Measurements from ENCODE around the gene SCAMP2.
"Not testable (repeated sequence)": the region's sequence is repeated elsewhere in the genome, so short reads cannot be mapped to it uniquely, and the experiment has no call there.

The SCAMP2 gene

DNA sequence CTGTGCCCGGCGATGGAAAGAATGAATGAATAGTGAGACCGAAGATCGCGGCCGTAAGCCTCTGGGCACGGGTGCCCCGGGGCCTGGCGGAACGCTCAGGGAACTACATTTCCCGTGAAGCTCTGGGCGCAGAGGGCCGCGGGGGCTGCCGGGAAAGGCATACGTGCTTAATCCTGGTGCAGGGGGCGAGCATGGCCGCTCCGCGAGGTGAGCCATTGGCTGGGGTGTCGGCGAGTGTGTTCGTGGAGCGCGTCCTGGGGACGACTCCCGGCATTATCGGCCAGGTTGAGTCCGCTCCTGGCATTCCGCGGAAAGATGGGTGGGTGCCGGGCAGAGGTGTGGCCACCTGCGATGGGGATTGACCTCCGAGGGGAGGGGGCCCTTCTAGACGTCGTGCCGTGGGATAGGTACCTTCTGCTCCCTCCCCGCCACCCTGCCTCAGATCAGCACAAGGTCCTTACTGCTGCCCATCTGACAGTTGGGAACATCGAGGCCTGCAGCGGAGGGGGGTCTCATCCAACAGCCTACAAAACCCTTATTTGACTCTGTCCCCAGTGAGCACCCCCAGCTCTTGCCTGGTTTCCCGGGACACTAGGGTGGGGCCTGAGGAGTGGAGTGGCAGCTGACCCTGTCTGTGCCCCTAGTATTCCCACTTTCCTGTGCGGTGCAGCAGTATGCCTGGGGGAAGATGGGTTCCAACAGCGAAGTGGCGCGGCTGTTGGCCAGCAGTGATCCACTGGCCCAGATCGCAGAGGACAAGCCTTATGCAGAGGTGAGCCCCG lies 16.9 kb upstream of the SCAMP2 start, which contains the start of gene MPI:
MPI (plus strand) TSS at position 160 of the 782 bp plus-strand sequence; CDS start at position 192, 32 bp downstream.
- peak; percentile 34 for DNase-seq

DNA sequence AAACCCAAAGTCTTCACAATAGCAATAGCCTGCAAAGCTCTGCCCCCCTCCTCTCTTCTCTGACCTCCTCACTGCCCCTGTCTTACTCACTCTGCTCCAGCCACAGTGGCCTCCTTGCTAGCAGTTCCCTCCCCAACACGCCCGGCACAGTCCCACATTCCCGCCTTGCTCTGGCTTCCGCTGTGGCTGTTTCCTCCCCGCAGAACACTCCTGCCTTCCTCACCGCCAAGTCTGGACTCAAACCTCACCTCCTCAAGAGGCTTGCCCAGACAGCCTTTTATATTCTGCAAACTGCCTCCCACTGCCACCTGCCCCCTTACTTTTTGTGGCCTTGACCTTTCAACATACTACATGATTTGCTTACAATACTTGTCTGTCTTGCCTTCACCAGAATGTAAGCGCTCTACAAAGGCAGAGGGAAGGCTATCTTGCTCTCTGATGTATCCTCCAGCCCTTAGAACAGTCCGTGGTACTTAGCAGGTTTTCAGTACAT lies 16.3 kb upstream of the SCAMP2 start:
- no peak for DNase-seq

DNA sequence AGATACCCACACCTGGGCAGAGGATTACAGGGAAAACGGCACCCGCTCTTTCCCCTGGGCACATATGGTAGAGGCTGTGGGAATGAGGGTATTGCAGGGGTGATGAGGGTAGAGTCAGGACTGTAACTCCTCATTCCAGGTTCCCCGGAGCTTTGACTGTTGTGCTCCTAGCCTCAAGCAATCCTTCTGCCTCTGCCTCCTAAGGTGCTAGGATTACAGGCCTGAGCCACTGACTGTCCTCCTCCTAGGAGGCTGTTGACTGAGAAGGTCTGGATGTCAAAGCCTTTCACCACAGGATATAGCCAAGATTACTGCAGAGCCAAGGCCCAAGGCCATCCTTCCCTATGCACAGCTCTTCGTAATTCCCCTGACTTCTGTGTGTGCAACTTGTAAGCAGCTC lies 15.6 kb upstream of the SCAMP2 start:
- no peak for DNase-seq

DNA sequence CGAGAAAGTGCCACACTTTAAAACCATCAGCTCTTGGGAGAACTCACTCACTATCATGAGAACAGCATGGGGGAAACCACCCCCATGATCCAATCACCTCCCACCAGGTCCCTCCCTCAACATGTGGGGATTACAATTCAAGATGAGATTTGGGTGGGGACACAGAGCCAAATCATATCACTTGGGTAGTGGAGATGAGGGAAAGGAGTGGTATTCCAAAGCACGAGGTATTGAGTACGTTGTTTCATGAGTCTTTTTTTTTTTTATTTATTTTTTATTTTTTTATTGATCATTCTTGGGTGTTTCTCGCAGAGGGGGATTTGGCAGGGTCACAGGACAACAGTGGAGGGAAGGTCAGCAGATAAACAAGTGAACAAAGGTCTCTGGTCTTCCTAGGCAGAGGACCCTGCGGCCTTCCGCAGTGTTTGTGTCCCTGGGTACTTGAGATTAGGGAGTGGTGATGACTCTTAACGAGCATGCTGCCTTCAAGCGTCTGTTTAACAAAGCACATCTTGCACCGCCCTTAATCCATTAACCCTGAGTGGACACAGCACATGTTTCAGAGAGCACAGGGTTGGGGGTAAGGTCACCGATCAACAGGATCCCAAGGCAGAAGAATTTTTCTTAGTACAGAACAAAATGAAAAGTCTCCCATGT lies 14.5 kb upstream of the SCAMP2 start:
- not testable (repeated sequence) for DNase-seq

DNA sequence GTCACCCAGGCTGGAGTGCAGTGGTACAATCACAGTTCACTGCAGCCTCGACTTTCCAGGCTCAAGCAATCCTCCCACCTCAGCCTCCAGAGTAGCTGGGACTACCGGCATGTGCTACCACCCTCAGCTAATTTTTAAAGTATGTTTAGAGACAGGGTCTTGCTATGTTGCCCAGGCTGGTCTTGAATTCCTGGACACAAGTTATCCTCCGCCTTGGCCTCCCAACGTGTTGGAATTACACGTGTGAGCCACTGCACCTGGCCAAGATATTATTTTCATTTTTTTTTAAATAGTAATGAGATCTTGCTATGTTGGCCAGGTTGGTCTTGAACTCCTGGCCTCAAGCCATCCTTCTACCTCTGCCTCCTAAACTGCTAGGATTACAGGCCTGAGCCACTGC lies 12.3 kb upstream of the SCAMP2 start:
- no peak for DNase-seq

DNA sequence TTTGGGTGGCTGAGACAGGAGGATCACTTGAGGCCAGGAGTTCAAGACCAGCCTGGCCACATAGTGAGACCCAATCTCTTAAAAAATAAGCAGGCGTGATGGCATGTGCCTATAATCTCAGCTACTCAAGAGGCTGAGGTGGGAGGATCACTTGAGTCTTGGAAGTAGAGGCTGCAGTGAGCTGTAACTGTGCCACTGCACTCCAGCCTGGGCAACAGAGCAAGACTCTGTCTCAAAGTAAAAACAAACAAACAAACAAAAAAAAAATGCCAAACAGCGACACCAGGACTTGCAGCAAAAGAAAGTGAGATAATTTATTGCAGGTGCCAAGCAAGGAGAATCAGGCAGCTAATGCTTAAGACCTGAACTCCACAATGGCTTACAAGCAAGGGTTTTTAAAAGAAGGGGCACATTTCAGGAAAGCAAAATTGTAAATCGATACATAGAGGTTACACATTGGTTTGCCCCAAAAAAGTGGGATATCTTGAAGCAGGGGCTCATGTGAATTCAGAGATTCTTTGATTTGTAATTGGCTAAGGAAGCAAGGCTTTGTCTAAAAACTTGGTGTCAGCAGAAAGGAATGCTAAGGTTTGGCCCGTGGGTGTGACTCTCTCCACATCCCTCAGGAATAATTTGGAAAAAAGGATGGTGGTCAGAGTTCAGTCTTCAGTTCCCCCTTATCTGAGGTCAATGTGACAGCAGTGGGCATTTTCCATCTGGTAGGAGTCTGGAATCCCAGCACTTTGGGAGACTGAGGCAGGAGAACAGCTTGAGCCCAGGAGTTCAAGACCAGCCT lies 11.5 kb upstream of the SCAMP2 start:
- DNase-seq: no peak

DNA sequence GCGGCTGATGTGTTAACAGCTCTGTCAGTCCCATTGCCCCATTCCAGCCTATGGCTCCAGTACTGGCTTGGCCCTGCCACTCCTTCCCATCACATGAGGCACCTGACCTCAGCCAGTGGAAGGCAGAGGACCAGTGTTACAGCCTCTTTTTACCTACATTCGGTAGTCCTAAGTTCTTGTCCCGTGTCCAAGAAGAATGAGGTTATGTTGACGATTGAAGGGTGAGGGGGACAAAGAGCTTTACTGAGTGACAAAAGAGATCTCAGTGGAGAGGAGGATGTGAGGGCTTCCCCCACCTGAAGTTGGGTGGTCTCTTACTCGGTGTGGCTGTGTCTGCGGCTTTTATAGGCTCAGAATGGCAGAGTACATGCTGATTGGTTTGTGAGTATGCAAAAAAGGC lies 9.4 kb upstream of the SCAMP2 start:
- DNase-seq: no peak

DNA sequence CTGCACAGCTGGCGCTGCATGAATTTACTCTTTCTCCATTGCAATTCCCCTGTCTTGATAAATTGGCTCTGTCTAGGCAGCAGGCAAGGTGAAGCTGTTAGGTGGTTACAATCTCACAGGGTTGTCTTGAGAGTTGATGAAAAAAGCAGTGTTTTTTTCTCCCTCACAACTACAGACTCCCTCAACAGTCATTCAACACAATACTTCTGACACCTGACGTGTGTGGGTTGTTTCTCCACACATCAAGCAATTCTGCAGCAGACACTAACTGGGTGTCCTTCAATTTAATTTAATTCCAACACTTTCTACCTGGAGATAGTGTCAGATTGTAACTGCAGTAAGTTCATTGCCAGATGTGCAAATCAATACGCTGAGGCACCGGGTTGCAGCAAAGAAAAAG lies 5.1 kb upstream of the SCAMP2 start:
- no peak for DNase-seq

DNA sequence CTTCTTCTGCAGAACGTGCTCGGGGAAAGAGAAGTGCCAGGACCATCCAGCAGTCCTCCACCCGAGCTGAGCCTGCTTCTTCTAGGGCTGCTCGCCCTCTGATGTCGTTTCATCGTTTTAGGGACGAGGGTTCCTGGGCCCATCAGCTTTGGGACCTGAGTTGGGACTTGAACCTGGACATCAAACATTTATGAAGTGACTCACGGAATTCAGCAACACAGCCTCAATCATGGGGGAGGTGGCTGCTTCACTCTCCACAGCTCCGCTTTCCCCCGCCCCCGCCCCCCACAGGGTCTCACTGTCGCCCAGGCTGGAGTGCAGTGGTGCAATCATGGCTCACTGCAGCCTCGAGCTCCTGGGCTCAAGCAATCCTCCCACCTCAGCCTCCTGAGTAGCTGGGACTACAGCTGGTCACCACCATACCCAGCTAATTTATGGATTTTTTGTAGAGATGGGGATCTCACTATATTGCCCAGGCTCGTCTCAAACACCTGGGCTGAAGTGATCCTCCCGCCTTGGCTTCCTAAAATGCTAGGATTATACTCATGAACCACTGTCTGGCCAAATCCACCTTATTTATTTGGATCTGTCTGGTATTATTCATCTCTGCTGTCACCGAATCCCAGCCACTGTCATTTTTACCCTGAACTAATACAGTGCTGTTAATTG lies 725 bp upstream of the SCAMP2 start:
- no peak for DNase-seq

DNA sequence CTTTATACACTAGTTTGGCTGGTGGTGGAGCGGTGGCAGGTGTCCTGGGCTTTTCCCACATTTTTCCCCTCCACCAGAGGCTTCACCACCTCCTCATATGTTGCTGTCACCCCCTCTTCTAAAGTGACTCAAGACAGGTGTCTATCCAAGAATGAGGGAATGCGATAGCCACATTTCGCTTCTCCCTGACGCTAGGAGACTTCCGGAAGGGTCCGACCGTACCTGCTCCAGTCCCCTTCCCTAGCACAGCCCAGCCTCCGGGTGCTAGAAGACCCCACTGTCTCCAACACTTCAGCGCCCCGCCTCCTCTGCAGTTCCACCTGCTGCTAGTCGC lies 496 bp downstream of the SCAMP2 start:
- no peak for DNase-seq

DNA sequence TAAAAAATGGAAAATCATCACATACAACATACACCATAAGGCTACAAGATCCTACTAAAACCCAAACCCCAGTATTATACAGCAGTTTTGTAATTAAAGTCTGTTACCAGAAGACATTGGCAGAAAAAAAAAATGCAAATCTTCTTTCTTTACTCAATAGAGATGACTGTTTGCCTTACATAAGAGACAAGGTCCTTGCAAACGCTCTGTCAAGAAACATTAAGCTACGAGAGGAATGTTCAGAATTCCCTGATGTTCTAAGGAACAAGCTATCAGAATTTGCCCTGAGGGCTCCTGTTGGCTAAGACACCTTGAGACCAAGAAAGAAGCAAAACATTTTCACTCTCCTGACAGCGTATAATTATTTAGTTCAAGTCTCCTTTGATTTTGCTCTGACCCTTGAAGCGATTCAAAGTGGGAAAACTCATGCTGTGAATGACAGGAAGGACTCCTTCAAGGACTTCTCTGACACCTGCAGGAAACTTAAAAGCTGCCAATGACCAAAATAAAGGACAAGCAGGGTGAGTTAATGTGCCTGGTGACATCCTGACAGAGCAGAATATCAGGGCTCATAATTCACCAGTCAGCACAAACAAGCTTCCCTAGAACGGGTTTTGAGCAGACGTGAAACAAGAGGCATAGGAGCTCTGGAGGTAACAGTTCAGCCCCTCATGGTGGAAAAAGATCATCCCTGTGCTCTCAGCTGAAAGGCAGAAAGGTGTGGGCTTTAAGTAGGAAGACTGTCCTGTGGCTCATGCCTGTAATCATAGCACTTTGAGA lies 2.5 kb downstream of the SCAMP2 start:
- DNase-seq: no peak

DNA sequence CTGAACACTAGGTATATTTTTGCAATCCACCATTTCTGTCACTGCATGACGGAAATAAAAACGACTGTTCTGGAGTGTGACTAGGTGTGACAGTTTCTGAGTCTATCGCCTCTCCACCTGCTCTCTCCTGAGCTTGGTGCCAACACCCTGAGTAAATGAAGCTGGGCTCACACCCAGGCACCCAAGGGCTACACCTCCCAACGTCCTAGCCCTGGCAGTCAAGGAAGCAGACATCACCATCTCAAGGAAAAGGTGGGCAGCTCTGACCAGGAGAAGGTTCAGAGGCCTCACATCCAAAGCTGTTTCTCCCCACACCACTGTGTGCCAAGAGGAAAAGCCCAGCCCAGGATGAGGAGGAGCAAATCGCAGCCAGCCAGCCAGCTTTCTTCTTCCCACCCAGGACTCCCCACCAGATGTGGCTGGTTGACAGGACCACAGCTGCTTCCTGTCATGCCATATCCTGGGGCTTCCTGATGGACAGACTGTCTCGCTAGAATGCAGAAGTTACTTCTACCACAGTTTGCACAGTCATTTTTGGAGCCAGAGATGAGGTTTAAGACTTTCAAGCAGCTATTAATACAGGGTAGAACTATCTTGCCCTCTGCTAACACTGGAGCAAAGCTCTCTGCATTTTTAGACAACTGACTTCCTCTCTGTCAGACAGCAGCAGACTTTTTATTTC lies 3.3 kb downstream of the SCAMP2 start:
- no peak for DNase-seq

DNA sequence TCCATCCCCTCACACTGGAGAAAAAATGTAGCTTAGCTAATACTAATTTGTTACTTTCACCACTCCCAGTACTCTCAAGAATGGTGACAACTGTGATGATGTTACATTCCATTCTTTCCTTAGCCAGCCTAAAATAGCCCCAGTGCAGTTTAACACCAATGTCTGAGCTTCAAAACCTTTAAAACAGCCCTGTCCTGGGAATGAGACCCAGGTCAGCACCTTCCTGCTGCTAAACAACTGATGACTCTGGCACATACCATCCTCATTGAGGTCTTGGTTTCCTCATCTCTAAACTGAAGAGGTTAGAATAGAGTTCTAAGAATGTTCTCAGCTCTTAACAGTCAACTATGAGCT lies 3.8 kb downstream of the SCAMP2 start:
- no peak for DNase-seq

DNA sequence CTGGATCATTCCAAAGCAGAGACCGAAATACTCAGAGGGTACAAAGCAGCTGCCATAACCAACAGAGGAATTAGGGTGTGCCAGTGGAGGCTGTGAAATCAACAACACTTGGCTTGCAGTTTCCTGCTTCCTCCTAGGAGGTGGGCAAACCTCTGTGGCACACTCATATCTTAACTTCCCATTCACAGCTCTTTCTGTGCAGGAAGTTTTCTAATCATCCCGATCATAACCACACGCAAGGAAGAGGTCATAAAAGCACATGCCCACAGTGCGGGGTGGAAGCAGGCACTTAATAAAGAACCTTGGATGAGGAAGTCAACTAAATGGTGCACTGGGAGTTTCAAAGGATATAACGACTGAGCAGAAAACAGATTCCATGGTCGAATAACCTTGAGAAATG lies 5.1 kb downstream of the SCAMP2 start:
- DNase-seq: no peak

DNA sequence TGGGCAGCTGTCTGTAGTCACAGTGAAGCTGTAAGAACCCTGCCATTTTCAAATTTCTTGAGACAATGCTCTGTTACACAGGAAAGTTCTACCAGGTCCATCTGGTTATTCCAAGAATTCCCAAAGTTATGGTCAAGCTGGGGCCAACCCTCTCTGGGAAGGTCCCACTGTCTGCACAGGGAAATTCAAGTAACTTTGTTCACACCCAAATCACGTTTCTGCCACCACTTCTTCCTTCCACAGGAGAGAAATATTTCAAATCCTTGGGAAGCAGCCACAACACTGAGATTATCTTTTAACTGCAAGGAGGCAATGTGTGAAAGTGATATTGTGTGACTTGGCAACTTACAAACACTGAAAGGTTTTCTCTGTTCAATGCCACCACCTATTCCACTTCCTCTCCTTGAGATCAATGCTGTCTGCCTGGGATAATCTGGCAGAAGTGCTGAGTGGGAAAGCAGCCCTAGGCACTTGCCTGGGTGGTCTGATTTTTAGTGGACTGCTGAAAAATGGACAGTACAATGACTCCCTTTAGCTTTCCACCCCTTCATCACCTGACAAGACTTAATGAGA lies 5.6 kb downstream of the SCAMP2 start:
- DNase-seq: no peak

DNA sequence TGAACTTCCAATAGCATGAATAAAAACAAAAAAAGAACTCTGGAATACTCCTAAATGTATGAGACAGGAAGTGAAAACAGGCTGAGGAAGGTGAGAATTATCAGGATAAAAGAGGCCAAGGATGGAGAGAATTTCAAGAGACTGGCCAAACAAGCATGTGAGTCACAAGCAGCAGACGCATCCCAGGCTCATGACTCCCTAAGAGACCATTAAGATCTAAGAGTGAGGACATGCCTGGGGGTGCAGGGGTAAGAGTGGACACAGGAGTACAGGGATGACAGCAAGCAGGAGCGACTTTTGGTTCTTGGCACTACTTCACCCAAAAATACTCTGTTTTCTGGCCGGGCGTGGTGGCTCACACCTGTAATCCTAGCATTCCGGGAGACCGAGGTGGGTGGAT lies 7.1 kb downstream of the SCAMP2 start:
- no peak for DNase-seq

DNA sequence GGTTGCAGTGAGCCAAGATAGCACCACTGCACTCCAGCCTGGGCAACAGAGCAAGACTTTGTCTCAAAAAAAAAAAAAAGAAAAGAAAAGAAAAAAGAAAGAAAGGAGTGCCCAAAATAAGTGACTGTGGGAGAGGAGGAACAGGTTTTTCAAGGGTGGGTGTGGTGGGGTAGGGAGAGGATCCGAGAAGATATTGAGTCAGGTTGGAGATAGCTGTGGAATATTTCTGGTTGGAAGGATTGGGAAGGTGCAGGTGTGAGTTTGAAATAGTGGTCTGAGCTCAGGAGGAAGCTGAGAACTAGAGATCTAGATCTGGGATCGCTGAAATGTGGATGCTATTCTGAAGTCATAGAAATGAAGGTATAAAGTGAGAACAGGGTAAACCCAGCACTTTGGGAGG lies 7.8 kb downstream of the SCAMP2 start:
- DNase-seq: no peak

DNA sequence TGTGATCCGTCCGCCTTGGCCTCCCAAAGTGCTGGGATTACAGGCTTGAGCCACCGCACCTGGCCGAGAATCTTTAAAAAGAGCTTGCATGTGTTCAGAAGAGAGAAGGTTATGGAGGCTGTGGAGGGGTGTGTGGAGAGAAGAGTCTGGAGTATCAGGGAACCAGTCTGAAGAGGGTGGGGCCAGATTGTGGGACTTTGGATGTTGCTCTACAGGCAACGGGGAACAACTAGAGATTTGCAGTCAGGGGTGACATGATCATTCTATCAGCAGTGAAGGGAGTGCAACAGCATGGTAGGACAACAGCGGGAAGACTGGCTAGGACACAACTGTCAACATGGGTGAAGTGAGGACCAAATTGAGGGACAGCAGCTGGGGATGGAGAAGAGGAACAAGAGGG lies 8.9 kb downstream of the SCAMP2 start:
- no peak for DNase-seq

DNA sequence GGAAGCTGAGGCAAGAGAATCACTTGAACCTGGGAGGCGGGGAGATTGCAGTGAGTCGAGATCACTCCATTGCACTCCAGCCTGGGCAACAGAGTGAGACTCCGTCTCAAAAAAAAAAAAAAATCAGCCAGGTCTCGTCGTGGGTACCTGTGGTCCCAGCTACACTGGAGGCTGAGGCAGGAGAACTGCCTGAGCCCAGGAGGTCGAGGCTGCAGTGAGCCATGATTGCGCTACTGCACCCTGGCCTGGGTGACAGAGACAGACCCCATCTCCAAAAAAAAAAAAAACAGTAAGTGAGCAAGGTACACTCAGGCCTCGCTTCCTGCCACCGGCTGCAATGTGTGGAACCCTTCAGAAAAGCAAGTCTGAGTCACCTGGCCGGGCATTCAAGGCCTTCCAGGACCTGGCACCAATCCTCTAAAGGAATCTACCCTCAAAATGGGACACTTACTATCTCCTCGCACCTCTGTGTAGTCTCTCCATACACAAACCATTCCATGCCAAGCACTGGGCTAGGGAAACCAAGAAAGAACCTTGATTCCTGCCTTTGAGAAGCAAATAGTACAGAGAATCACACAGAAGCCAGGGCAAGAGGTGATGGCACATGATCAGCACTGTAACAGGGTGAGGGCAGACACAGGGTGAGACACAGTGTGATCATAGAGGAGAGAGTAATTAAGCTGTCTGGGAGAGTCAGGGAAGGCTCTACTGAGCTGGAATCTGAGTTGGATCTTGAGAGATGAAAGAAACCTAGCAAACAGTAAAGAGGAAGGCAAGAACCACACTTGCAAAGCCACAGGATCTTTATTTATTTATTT lies 9.7 kb downstream of the SCAMP2 start:
- DNase-seq: no peak

DNA sequence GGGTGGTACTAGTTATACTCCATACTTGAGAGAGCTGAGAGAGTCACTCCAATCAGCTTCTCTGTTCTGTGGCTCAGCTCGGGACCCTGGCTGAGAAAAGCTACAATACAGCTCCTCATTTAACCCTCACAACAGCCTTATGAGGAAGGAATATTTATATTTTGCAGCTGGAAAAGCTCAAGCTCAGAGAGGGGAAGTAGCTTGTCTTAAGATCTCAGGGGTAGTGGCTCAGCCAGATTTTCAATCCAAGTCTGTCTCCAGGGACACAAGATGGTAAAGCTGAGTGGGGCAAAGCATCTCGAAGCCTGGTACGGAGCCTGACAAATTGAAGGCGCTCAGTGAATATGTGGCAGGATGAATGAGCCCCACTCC lies 14.8 kb downstream of the SCAMP2 start:
- DNase-seq: no peak

All from NCI-H2029 (cell line).